Mesothelial cell of epicardium (in vitro differentiated cells): ENCODE measurements around the gene DCAF11. TPM values are rescaled to one million over a fixed set of nuclear protein-coding genes. Genes with fewer than 3 reads are reported as not detected.
A peak's percentile ranks its signal among the peaks of the same experiment; 100 is the strongest.

Experiments used
- DNase-seq, 2 experiments: peaks; one replicate each; pipeline ENCODE4 v3.0.0; 2021; ENCODE audit warnings: low spot score in 2 of 2; ENCODE audit not compliant: unreplicated experiment in 2 of 2
- H3K27ac Mint-ChIP-seq: 2 replicates; pipeline ENCODE4 v1.8.0; 2021; ENCODE audit warnings: mixed read lengths
- H3K27me3 Mint-ChIP-seq: 2 replicates; pipeline ENCODE4 v1.8.0; 2021; ENCODE audit warnings: low read depth, mixed read lengths
- H3K36me3 Mint-ChIP-seq: 2 replicates; pipeline ENCODE4 v1.8.0; 2021; ENCODE audit warnings: mixed read lengths
- H3K4me1 Mint-ChIP-seq: 2 replicates; pipeline ENCODE4 v1.8.0; 2021; ENCODE audit warnings: mixed read lengths
- H3K4me3 Mint-ChIP-seq: 2 replicates; pipeline ENCODE4 v1.8.0; 2021; ENCODE audit warnings: mild to moderate bottlenecking, moderate library complexity, mixed read lengths
- H3K9me3 Mint-ChIP-seq: 2 replicates; pipeline ENCODE4 v1.8.0; 2021; ENCODE audit warnings: mixed read lengths
- CTCF ChIP-seq: fragments of 200-600 bp; sonication (generic); IDR thresholded peaks from one replicate; pipeline ENCODE4 v1.5.0; 2021; ENCODE audit warnings: antibody characterized with exemption; ENCODE audit not compliant: unreplicated experiment
- total RNA-seq: library from RNA; stranded (reverse); gene quantifications from 3 replicates; pipeline ENCODE4 v1.2.1, GENCODE V29; 2021

The DCAF11 gene
- total RNA-seq, 1 donor from 2014 or later, result 62.3 TPM

- H3K4me3 Mint-ChIP-seq, result peak overlapping the region; percentile 77
Observed at GRCh38 chr14:24081739-24082211, 32.8 kb upstream of the DCAF11 start.

GRCh38 chr14:24082411-24083080 is 32.0 kb upstream of the DCAF11 start:
- Mint-ChIP-seq H3K36me3 (no peaks in the 10 kb centered on the region), H3K9me3 (no peaks in the 10 kb centered on the region), H3K4me3 (peak overlapping the region; percentile 77), H3K27ac (peak overlapping the region; percentile 81), H3K4me1 (peaks cover 36% of the 10 kb centered on the region), H3K27me3 (peaks cover 33% of the 10 kb centered on the region)
- DNase-seq, result no peak
- TF ChIP-seq CTCF, result no peak

More at GRCh38 chr14:24081739-24082211, 32.8 kb upstream of the DCAF11 start:
- peak overlapping the region; percentile 81 for H3K27ac Mint-ChIP-seq
- DNase-seq, result no peak
- no peaks in the 10 kb centered on the region for H3K9me3 Mint-ChIP-seq
- H3K36me3 Mint-ChIP-seq, result no peaks in the 10 kb centered on the region
- TF ChIP-seq CTCF, result no peak
- H3K27me3 Mint-ChIP-seq, result peaks cover 33% of the 10 kb centered on the region
- peaks cover 36% of the 10 kb centered on the region for H3K4me1 Mint-ChIP-seq

- Mint-ChIP-seq H3K4me1 (peaks cover 29% of the 10 kb centered on the region), H3K4me3 (no peak overlapping the region), H3K36me3 (no peaks in the 10 kb centered on the region), H3K27ac (no peak overlapping the region), H3K27me3 (peaks cover 33% of the 10 kb centered on the region), H3K9me3 (no peaks in the 10 kb centered on the region)
- no peak for DNase-seq
- TF ChIP-seq CTCF, result no peak
Observed at GRCh38 chr14:24083462-24083861, 31.1 kb upstream of the DCAF11 start.

- TF ChIP-seq CTCF, result no peak
- H3K9me3 Mint-ChIP-seq, result no peaks in the 10 kb centered on the region
- DNase-seq, result no peak
- H3K4me1 Mint-ChIP-seq, result peaks cover 24% of the 10 kb centered on the region
- no peaks in the 10 kb centered on the region for H3K36me3 Mint-ChIP-seq
- H3K27ac Mint-ChIP-seq, result no peak overlapping the region
- no peak overlapping the region for H3K4me3 Mint-ChIP-seq
- H3K27me3 Mint-ChIP-seq, result peaks cover 27% of the 10 kb centered on the region
Observed at GRCh38 chr14:24084440-24084839, 30.1 kb upstream of the DCAF11 start.

- Mint-ChIP-seq H3K27ac (no peak overlapping the region), H3K4me3 (no peak overlapping the region), H3K27me3 (peaks cover 21% of the 10 kb centered on the region), H3K4me1 (peaks cover 16% of the 10 kb centered on the region), H3K36me3 (no peaks in the 10 kb centered on the region), H3K9me3 (no peaks in the 10 kb centered on the region)
- TF ChIP-seq CTCF, result no peak
- no peak for DNase-seq
Observed at GRCh38 chr14:24085215-24085614, 29.4 kb upstream of the DCAF11 start.
